Esophagus muscularis mucosa (tissue), 4 donors: Measurements from ENCODE around the gene GLI3.

Source experiments
- EP300 ChIP-seq: sonication (generic); formaldehyde crosslinking; IDR thresholded peaks from one replicate; pipeline ENCODE4 v1.6.1; 2017; ENCODE audit warnings: antibody characterized with exemption
- POLR2A ChIP-seq: fragments of 450-650 bp; IDR thresholded peaks from one replicate; pipeline ENCODE4 v1.6.1; 2017; ENCODE audit warnings: antibody characterized with exemption, moderate library complexity, mild to moderate bottlenecking, low read depth
- POLR2AphosphoS5 ChIP-seq, 2 donors: sonication (generic); formaldehyde crosslinking; IDR thresholded peaks; one replicate each; pipeline ENCODE4 v1.6.1; 2017; ENCODE audit warnings: antibody characterized with exemption in 2 of 2
- TF ChIP-seq, protein P1 (sequence below), 3 experiments: fragments of 200-600 bp in 2 of 3; fragments of 450-650 bp in 1 of 3; sonication (generic) in 2 of 3; IDR thresholded peaks; one replicate each; pipeline ENCODE4 v1.5.1; 2017 to 2019; ENCODE audit warnings: antibody characterized with exemption in 3 of 3, mild to moderate bottlenecking in 2 of 3, moderate library complexity in 1 of 3

DNA sequence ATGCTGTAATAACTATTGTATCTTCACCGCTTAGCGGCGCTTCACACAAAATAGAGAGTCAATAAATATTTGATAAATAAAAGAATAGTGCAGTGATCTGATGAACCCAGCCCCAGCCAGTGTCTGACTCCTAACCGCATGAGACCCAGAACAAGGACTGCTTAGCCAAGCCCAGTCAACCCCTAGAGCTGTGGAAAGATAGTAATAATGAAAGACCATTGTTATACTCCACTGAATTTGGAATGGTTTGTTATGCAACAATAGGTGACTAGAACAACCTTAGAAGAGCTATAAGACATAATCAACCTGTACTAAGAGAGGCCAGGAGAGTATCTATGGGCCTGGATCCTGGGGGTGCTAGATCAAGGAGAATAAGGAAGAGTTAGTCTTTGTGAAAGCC, 303.6 kb downstream of the GLI3 start:
- TF ChIP-seq, protein P1, sequence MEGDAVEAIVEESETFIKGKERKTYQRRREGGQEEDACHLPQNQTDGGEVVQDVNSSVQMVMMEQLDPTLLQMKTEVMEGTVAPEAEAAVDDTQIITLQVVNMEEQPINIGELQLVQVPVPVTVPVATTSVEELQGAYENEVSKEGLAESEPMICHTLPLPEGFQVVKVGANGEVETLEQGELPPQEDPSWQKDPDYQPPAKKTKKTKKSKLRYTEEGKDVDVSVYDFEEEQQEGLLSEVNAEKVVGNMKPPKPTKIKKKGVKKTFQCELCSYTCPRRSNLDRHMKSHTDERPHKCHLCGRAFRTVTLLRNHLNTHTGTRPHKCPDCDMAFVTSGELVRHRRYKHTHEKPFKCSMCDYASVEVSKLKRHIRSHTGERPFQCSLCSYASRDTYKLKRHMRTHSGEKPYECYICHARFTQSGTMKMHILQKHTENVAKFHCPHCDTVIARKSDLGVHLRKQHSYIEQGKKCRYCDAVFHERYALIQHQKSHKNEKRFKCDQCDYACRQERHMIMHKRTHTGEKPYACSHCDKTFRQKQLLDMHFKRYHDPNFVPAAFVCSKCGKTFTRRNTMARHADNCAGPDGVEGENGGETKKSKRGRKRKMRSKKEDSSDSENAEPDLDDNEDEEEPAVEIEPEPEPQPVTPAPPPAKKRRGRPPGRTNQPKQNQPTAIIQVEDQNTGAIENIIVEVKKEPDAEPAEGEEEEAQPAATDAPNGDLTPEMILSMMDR (IDR thresholded peaks at IDR 0.05): no peak
- TF ChIP-seq POLR2AphosphoS5 (IDR thresholded peaks at IDR 0.05) (no peak), EP300 (no peak), POLR2A (no peak)
